Measurements from ENCODE around the gene LIMCH1.

DNA sequence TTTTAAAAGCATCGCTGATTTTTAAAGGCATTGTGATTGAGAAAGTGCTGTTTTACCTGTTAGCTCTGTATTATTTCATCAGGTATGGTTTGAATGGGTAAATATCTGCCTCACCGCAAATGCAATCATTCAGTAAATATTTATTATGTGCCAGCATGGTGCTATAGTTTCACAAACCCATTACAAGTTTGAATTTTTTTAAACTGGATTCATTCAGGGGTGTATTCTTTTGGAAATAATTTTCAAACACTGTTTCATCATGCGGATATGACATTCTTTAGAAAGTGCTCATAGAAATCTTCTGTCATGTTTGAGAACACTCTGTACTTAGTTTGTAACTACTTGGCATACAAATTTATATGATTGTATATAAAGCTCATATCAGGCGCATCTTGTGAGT is 37.2 kb downstream of the LIMCH1 start:
- TF ChIP-seq REST (IDR thresholded peaks at IDR 0.05; ENCODE audit: insufficient read depth in 1 of 2, low read depth in 2 of 2, low read length in 2 of 2), result no peak
- no peak for TF ChIP-seq TAF1 (IDR thresholded peaks at IDR 0.05; ENCODE audit: borderline replicate concordance, insufficient read depth, low read length)
- TF ChIP-seq POLR2AphosphoS5 (IDR thresholded peaks at IDR 0.05; ENCODE audit: low read depth, low read length), result no peak
- no peak for TF ChIP-seq SIN3A (IDR thresholded peaks at IDR 0.05; ENCODE audit: borderline replicate concordance, insufficient read depth, low read length)
- TF ChIP-seq FOXP2 (optimal IDR thresholded peaks at IDR 0.05; ENCODE audit: borderline replicate concordance, extremely low read depth, extremely low read length, insufficient read depth), result no peak

Measured in PFSK-1 (cell line).